IgD-negative memory B cell (primary cell): Measurements from ENCODE around the gene DOCK10. TPM values are rescaled to one million over a fixed set of nuclear protein-coding genes. Genes with fewer than 3 reads are reported as not detected.

Experiments
- H3K27ac Mint-ChIP-seq, 3 donors: one replicate each; pipeline ENCODE4 v1.8.0; 2020 to 2022; ENCODE audit warnings: mild to moderate bottlenecking in 3 of 3, mixed read lengths in 3 of 3, moderate library complexity in 1 of 3
- H3K27me3 Mint-ChIP-seq: one replicate; pipeline ENCODE4 v1.8.0; 2021; ENCODE audit warnings: mixed read lengths
- H3K36me3 Mint-ChIP-seq: one replicate; pipeline ENCODE4 v1.8.0; 2020; ENCODE audit warnings: mild to moderate bottlenecking, mixed read lengths
- H3K4me1 Mint-ChIP-seq, 3 donors: one replicate each; pipeline ENCODE4 v1.8.0; 2020 to 2022; ENCODE audit warnings: mixed read lengths in 3 of 3, mild to moderate bottlenecking in 1 of 3
- H3K4me3 Mint-ChIP-seq, 4 donors: one replicate each; pipeline ENCODE4 v1.8.0; 2020 to 2022; ENCODE audit warnings: mild to moderate bottlenecking in 4 of 4, mixed read lengths in 4 of 4, moderate library complexity in 3 of 4
- H3K9me3 Mint-ChIP-seq, 3 donors: one replicate each; pipeline ENCODE4 v1.8.0; 2020 to 2021; ENCODE audit warnings: mixed read lengths in 3 of 3, mild to moderate bottlenecking in 1 of 3
- polyA plus RNA-seq: library from polyadenylated mRNA; unstranded; fragments of 300-500 nt; fragmentation: Illumina TruSeq; gene quantifications from one replicate; pipeline ENCODE4 v1.2.3, GENCODE V29; 2021

Gene DOCK10
- polyA plus RNA-seq, 1 donor from 2014 or later, result 26.9 TPM

DNA sequence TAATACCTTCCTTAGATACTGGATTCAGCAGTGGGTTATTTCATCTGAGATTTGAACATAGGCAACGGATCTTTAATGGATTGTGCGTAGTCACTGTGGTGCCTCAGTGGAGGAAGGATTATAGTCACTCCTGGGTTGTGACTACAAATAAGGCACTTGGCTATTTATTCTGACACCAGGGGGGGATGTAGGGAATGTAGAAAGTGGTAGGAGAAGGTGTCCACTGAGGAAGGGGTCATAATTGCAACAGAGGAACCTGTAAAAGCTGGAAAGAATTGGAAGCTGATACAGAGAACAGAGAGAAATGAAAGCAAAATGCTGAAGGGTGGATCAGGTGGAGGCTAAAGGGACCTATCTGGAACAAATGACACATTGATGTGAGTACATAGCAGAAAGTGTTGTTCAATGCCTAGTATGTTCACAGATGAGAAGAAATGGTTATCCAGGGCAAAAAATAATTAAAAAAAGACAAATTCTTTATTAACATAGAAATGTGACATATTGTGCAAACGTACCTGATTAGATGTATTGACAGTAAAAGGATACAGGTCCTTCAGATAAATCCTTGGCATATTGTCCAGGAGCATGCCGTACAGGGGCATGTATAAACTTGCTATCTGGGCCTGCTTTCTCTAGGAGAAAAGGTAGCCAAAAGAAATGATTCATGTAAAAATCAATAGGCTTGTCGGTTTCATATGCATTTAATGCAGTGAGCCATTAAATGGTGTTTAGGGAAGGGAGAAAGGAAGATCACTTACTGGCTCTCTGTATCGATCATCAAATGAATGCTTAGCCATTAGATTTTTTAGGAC lies 234.9 kb downstream of the DOCK10 start:
- Mint-ChIP-seq H3K9me3 (no peaks in the 10 kb centered on the region), H3K4me3 (no peak overlapping the region), H3K27ac (peak overlapping the region in 2 of 3 donors; percentile 14 to 15), H3K36me3 (peaks cover 9% of the 10 kb centered on the region), H3K27me3 (no peaks in the 10 kb centered on the region), H3K4me1 (no peaks in the 10 kb centered on the region)

DNA sequence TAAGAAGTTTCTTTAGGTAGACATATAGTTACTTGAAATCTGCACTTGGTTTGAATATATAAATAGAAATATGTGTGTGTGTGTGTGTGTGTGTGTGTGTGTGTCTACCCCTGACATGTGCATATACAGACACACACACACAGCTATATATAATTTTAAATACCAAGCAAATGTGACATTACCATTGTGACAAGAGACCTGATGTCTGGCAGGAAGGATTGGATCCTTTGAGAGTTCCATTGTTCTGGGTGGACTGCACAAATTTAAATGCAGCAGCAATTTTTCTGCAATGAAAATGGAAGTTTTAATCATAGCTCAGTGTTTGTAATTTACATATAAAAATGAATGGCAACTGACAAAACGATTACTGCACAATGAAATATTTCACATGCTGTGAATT lies 238.3 kb downstream of the DOCK10 start:
- no peaks in the 10 kb centered on the region for H3K9me3 Mint-ChIP-seq
- no peaks in the 10 kb centered on the region for H3K27me3 Mint-ChIP-seq
- H3K4me3 Mint-ChIP-seq, result no peak overlapping the region
- no peak overlapping the region for H3K27ac Mint-ChIP-seq
- H3K36me3 Mint-ChIP-seq, result peaks cover 6% of the 10 kb centered on the region
- no peaks in the 10 kb centered on the region for H3K4me1 Mint-ChIP-seq

DNA sequence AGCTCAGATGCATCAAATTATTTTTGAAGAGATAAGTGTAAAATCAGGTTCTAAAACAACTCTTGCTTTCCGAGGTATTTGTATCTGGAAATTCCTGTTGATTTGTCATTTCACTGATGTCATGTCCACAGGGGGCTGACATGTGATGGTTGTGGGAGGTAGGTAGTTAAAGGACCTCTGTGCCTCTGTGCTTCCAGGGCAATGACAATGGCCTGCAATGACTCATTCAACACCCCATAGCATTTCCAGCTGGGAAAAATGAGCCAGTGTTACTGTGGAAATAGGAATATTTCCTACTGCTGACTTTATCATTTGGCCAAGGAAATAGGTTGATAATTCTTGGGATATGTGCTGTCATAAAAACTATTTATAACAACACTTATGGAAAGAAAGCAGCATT lies 239.9 kb downstream of the DOCK10 start:
- Mint-ChIP-seq H3K36me3 (peaks cover 6% of the 10 kb centered on the region), H3K4me1 (no peaks in the 10 kb centered on the region), H3K9me3 (no peaks in the 10 kb centered on the region), H3K27me3 (no peaks in the 10 kb centered on the region), H3K4me3 (no peak overlapping the region), H3K27ac (peak overlapping the region in 1 of 3 donors; percentile 47)

DNA sequence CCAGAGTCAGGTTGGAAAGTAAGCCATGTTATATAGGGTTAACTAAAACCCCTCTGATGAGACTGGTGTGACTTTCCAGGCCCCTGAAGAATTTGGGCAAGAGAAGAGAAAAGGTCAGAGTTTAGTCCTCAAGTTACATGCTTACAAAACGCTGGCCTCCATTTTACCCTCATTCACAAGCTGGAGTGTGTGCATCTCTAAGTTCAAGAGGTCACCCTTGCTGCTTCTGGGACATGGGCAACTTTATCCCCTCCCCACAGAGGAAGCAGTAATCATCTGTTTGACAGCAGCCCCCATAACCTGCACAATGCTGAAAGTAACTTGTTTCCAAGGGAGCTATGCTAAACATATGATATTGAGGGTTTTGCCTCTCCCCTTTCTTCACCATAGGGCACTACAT lies 240.9 kb downstream of the DOCK10 start:
- Mint-ChIP-seq H3K36me3 (peaks cover 6% of the 10 kb centered on the region), H3K4me3 (no peak overlapping the region), H3K27me3 (no peaks in the 10 kb centered on the region), H3K9me3 (no peaks in the 10 kb centered on the region), H3K4me1 (no peaks in the 10 kb centered on the region), H3K27ac (peak overlapping the region in 1 of 3 donors; percentile 5)

DNA sequence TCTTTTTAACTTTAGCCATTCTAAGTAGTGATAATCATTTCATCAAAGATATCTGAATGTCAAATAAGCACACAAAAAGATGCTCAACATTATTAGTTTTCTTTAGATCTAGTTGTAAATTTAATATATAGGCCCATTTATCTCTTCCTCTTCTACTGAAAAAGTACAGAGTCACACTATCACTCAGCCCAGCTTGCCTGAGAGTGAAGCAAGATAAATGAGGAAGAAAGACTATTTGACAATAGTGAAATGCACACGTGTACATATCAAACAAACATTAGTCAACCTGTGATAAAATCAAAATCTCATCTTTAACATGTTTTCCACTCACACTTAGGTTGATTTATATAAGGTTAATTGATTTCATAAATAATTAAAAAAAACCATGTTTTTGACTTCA lies 242.6 kb downstream of the DOCK10 start:
- no peaks in the 10 kb centered on the region for H3K9me3 Mint-ChIP-seq
- H3K4me3 Mint-ChIP-seq, result no peak overlapping the region
- H3K4me1 Mint-ChIP-seq, result no peaks in the 10 kb centered on the region
- H3K36me3 Mint-ChIP-seq, result peaks cover 6% of the 10 kb centered on the region
- H3K27me3 Mint-ChIP-seq, result no peaks in the 10 kb centered on the region
- no peak overlapping the region for H3K27ac Mint-ChIP-seq

DNA sequence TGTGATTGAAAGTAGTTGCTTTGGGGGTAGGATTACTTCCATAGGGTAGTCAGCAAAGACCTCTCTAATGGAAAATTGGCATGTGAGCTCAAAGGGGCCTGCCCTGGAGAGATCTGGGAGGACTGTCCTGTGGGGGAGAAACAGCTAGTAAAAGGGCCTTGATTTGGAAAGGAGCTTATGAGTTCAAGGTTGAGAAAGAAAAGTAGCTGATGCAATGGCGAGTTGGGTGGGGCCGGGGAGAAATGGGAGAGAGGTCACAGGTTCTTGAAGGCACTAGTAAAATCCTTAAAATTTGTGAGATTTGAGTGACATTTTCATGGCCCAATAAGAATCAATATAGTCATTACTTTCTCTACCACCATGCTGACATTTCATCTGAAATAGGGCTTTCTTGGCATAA lies 244.1 kb downstream of the DOCK10 start:
- Mint-ChIP-seq H3K4me1 (no peaks in the 10 kb centered on the region), H3K4me3 (no peak overlapping the region), H3K9me3 (no peaks in the 10 kb centered on the region), H3K27me3 (no peaks in the 10 kb centered on the region), H3K36me3 (peaks cover 6% of the 10 kb centered on the region), H3K27ac (peak overlapping the region in 1 of 3 donors; percentile 7)

DNA sequence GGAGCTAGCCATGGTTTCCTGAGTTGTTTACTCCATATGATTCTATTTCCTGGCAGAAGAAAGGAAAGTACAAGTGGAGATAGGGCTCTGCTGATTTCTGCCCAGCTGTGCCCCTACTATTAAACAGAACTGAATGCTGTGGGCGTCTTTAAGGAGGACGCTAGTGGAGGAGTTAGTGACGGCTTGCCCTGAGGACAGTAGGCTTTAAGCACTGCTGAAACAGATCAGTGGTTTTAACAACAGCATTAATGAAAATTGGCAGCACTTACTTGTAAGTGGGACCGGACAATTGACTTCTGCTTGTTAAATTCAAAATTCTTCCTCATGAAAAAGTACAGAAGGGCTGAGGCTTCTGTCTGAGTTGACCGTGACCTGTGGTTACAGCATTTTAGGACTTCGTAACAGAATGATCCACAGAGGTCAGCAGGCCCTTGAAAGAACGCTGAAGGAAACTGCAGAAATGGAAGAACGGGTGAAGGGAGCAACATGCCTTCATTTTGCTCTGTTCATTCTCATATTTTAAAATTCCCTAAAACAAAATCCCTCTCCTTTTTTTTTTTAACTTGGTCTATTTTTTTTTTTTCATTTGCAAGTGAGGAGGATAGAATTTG lies 245.5 kb downstream of the DOCK10 start:
- Mint-ChIP-seq H3K36me3 (peaks cover 6% of the 10 kb centered on the region), H3K27me3 (no peaks in the 10 kb centered on the region), H3K4me1 (no peaks in the 10 kb centered on the region), H3K4me3 (peak overlapping the region in 1 of 4 donors; percentile 68), H3K9me3 (no peaks in the 10 kb centered on the region), H3K27ac (peak overlapping the region in 1 of 3 donors; percentile 84)

DNA sequence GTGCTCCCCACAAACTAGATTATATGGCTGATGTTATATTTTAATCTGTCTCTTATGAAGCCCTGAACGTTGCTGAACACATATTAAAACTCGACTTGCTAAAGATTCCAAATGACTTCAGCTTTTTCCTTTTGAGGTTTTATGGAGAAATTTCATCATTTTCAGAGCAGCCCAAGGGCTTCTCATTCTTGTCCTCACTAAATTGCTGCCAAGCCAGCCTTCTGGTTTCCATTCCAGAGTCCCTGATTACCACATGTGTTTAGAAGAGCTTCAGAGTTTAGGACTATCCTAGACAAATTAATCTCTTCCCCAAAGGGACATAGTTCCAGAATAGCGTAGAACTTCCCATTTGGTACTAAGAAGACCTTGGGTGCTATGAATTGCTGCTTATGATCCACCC lies 248.3 kb downstream of the DOCK10 start:
- Mint-ChIP-seq H3K27ac (no peak overlapping the region), H3K4me3 (no peak overlapping the region), H3K27me3 (no peaks in the 10 kb centered on the region), H3K4me1 (no peaks in the 10 kb centered on the region), H3K36me3 (peaks cover 3% of the 10 kb centered on the region), H3K9me3 (no peaks in the 10 kb centered on the region)

DNA sequence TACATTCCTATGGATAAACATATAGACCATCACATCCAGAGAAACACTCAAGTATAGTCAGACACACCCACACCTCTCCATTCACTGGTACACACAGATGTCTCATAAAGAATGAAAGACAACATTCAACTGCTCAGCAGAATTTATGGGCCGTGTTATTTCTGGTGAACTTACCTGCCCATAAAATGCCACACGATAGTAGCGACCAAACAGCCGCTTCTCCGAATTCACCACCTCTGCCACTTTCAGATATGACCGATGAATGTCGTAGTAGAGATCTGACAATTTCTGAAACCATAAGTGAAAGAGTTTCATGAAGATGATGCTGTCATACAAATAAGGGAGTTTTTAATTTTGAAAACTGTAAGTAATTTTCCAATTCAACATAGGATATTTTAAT lies 255.4 kb downstream of the DOCK10 start:
- peaks cover 10% of the 10 kb centered on the region for H3K36me3 Mint-ChIP-seq

DNA sequence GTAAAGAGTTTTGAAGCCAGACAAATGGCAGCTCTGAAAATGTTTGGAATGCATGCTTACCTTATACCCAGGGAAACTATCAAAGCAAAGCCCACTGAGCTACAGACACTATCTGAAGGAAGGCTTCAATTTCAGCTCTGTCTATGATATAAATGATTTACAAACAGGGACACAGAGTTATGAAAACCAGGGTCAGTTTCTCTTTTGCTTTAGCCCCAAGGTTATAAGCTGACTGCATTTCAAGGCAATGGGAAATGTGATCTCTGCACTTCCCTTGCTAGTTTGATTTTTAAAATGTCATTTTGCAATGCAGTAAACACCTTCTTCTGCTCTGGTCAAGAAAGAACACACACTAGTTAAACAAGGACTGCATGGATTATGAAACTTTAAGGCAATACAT lies 260.9 kb downstream of the DOCK10 start:
- Mint-ChIP-seq H3K9me3 (no peaks in the 10 kb centered on the region), H3K4me3 (no peak overlapping the region), H3K27ac (no peak overlapping the region), H3K36me3 (peaks cover 6% of the 10 kb centered on the region), H3K27me3 (no peaks in the 10 kb centered on the region), H3K4me1 (peaks cover 3 to 6% (median 3%) of the 10 kb centered on the region in 3 donors)

More for the DNA sequence above, 255.4 kb downstream of the DOCK10 start:
- Mint-ChIP-seq H3K4me3 (no peak overlapping the region), H3K27me3 (no peaks in the 10 kb centered on the region), H3K4me1 (no peaks in the 10 kb centered on the region), H3K9me3 (no peaks in the 10 kb centered on the region), H3K27ac (no peak overlapping the region)

DNA sequence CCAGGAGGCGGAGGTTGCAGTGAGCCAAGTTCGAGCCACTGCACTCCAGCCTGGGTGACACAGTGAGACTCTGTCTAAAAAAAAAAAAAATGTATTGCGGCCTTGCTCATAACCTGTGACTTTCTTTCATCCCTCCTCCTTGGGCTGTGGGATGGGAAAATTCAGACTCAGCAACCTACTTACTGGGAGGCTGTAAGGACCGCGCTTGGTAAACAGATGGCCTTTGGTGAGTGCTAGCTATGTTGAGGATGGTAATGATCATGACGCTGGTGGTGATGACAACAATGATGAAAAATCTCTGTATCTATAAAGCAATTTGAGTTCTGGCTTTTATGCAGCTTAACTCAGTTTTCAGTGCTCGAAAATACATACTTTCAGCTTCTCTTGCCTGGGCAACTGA lies 261.4 kb downstream of the DOCK10 start:
- H3K36me3 Mint-ChIP-seq, result peaks cover 6% of the 10 kb centered on the region

DNA sequence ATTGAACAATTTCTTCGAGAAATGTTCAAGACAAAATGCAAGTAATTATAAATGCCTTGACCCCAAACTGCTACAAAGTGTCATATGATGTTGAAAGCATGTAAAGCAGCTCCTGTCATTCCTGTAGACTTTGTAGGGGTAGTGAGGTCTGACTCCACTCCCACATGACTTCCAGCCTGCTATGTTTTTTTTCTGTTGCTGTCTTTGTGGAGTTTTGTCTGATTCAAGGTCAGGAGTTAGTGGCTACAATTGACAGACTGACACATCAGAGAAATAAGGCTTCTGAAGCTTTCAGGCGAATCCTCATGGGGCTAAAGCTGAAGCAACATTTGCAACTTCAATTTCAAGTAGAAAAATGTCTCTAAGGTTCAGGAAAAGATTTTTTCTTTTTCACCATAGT lies 262.2 kb downstream of the DOCK10 start:
- H3K36me3 Mint-ChIP-seq, result peaks cover 5% of the 10 kb centered on the region
- H3K4me3 Mint-ChIP-seq, result no peak overlapping the region
- H3K27ac Mint-ChIP-seq, result peak overlapping the region in 1 of 3 donors; percentile 55
- no peaks in the 10 kb centered on the region for H3K27me3 Mint-ChIP-seq
- H3K4me1 Mint-ChIP-seq, result peaks cover 3 to 6% (median 3%) of the 10 kb centered on the region in 3 donors
- no peaks in the 10 kb centered on the region for H3K9me3 Mint-ChIP-seq

More for the DNA sequence above, 261.4 kb downstream of the DOCK10 start:
- Mint-ChIP-seq H3K9me3 (no peaks in the 10 kb centered on the region), H3K4me1 (peaks cover 3 to 6% (median 3%) of the 10 kb centered on the region in 3 donors), H3K27me3 (no peaks in the 10 kb centered on the region), H3K27ac (no peak overlapping the region), H3K4me3 (no peak overlapping the region)

DNA sequence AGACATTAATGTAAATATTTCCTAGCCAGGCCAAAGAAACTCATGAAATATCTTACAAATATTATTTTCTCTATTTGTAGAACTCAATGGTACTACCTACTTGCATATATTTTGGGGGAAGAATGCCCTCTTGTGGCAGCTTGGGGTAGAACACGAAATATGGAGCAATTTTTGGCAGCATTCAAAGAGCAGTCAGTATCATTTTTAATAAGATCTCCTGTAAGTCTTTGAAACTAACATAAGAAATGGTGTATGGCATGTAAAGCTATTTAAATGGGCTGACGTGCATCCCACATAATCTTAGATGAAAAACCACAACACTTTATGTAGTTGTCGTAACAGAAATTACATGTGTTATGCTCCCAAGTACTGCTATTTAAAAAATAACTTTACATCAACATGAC lies 263.8 kb downstream of the DOCK10 start:
- Mint-ChIP-seq H3K9me3 (no peaks in the 10 kb centered on the region), H3K4me1 (peaks cover 3 to 6% (median 3%) of the 10 kb centered on the region in 3 donors), H3K27ac (peak overlapping the region in 1 of 3 donors; percentile 16), H3K27me3 (no peaks in the 10 kb centered on the region), H3K4me3 (no peak overlapping the region), H3K36me3 (peaks cover 8% of the 10 kb centered on the region)

DNA sequence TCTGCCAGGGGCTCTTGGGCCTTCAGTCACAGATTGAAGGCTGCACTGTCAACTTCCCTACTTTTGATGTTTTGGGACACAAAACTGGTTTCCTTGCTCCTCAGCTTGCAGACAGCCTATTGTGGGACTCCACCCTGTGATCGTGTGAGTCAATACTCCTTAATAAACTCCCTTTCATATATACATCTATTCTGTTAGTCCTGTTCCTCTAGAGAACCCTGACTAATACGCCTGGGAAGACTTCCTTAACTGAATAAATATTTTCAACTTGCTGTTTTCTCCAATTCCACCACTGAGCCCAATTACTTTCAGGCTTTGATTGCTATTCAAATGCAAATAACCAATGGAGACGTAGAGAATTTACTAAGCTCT lies 264.7 kb downstream of the DOCK10 start:
- H3K4me3 Mint-ChIP-seq, result no peak overlapping the region
- H3K36me3 Mint-ChIP-seq, result peaks cover 10% of the 10 kb centered on the region
- no peaks in the 10 kb centered on the region for H3K27me3 Mint-ChIP-seq
- H3K27ac Mint-ChIP-seq, result no peak overlapping the region
- H3K9me3 Mint-ChIP-seq, result no peaks in the 10 kb centered on the region
- peaks cover 3 to 6% (median 3%) of the 10 kb centered on the region in 3 donors for H3K4me1 Mint-ChIP-seq

DNA sequence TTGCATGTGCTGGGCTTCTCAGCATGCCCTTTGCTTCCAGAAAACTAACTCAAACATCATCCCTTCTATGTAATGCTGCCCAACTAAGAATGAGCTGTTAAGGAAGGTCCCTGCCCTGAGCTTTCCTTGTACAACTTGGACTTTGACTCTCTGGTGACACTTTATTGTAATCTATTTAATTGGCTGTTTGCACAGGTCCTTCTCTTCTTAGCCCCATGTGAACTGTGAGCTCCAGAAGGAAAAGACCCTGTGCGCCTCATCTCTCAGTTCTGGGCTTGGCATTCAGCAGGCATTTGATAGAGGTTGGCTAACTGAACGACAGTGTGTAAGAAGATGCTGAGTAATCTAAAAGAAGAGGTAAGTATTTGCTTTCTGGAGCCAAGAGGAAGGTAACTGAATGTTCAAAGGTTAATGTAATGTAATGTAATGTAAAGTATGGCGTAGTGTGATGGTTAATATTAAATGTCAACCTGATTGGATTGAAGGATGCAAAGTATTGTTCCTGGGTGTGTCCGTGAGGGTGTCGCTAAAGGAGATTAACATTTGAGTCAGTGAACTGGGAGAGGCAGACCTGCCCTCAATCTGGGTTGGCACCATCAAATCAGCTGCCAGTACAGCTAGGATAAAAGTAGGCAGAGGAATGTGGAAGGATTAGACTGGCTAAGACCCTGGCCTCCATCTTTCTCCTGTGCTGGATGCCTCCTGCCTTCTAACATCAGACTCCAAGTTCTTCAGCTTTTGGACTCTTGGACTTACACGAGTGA lies 265.3 kb downstream of the DOCK10 start:
- Mint-ChIP-seq H3K27me3 (no peaks in the 10 kb centered on the region), H3K9me3 (no peaks in the 10 kb centered on the region), H3K36me3 (peaks cover 10% of the 10 kb centered on the region), H3K4me1 (peaks cover 3 to 6% (median 3%) of the 10 kb centered on the region in 3 donors), H3K27ac (no peak overlapping the region), H3K4me3 (no peak overlapping the region)
